HG02852 (cell line): ENCODE results near the gene ID3.
A peak's percentile ranks its signal among the peaks of the same experiment; 100 is the strongest.

ENCODE experiments used
- ATAC-seq: cut with Tn5 transposase; IDR thresholded peaks from one replicate; pipeline ENCODE4 v1.9.1; 2021; ENCODE audit warnings: mild to moderate bottlenecking, moderate library complexity; ENCODE audit not compliant: unreplicated experiment

Gene ID3

GRCh38 chr1:23559136-23559984 is at the start of gene ID3:
ID3 (minus strand) TSS chr1:23559501; CDS start chr1:23559426, 75 bp downstream.
- ATAC-seq: peak; percentile 56

GRCh38 chr1:23607944-23608343 is 48.6 kb upstream of the ID3 start:
- no peak for ATAC-seq

GRCh38 chr1:23601968-23602876 is 42.9 kb upstream of the ID3 start:
- no peak for ATAC-seq

- no peak for ATAC-seq
Measured at GRCh38 chr1:23601135-23601967, 42.0 kb upstream of the ID3 start.

GRCh38 chr1:23600283-23600682 is 41.0 kb upstream of the ID3 start:
- ATAC-seq: no peak

GRCh38 chr1:23599125-23599524 is 39.8 kb upstream of the ID3 start:
- no peak for ATAC-seq

- ATAC-seq: no peak
Measured at GRCh38 chr1:23598424-23598823, 39.1 kb upstream of the ID3 start.

- no peak for ATAC-seq
Measured at GRCh38 chr1:23597635-23598388, 38.5 kb upstream of the ID3 start.

- ATAC-seq: no peak
Measured at GRCh38 chr1:23596382-23597358, 37.4 kb upstream of the ID3 start.

- no peak for ATAC-seq
Measured at GRCh38 chr1:23594927-23595353, 35.6 kb upstream of the ID3 start.

- no peak for ATAC-seq
Measured at GRCh38 chr1:23594149-23594907, 35.0 kb upstream of the ID3 start.

GRCh38 chr1:23593556-23594148 is 34.4 kb upstream of the ID3 start:
- no peak for ATAC-seq

- ATAC-seq: no peak
Measured at GRCh38 chr1:23593042-23593521, 33.8 kb upstream of the ID3 start.

GRCh38 chr1:23592209-23592892 is 33.0 kb upstream of the ID3 start:
- no peak for ATAC-seq

GRCh38 chr1:23591460-23592208 is 32.3 kb upstream of the ID3 start:
- ATAC-seq: no peak

GRCh38 chr1:23590058-23590783 is 30.9 kb upstream of the ID3 start:
- ATAC-seq: peak; percentile 52
